Keratinocyte (primary cell): ENCODE measurements around the gene GSC2.
"Not testable (repeated sequence)": the region's sequence is repeated elsewhere in the genome, so short reads cannot be mapped to it uniquely, and the experiment has no call there.

ENCODE experiments used
- EZH2 ChIP-seq: IDR thresholded peaks from one replicate; pipeline ENCODE4 v1.6.1; 2012; ENCODE audit warnings: inconsistent platforms, mild to moderate bottlenecking, low read length, moderate library complexity
- TF ChIP-seq, protein P1 (sequence below), 3 experiments: IDR thresholded peaks in 1 of 3; conservative IDR thresholded peaks in 1 of 3; optimal IDR thresholded peaks in 1 of 3; 2 replicates in 2 of 3; 3 replicates in 1 of 3; pipeline versions ENCODE3 to v1.5.1; 2011; ENCODE audit warnings: low read length in 3 of 3, mild to moderate bottlenecking in 3 of 3, moderate library complexity in 2 of 3, control low read depth in 1 of 3, inconsistent platforms in 1 of 3; ENCODE audit not compliant: insufficient read depth in 2 of 3; ENCODE audit errors: extremely low read depth in 1 of 3

DNA sequence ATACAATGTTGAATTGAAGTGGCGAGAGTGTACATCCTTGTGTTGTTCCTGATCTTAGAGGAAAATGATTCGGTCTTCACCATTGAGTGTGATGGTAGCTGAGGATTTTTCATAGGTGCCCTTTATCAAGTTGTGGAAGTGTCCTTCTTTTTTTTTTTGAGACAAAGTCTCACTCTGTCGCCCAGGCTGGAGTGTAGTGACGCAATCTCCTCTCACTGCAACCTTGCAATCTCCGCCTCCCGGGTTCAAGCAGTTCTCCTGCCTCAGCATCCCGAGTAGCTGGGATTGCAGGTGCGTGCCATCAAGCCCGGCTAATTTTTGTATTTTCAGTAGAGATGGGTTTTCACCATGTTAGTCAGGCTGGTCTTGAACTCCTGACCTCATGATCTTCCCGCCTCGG, 8.6 kb upstream of the GSC2 start:
- TF ChIP-seq, protein P1, sequence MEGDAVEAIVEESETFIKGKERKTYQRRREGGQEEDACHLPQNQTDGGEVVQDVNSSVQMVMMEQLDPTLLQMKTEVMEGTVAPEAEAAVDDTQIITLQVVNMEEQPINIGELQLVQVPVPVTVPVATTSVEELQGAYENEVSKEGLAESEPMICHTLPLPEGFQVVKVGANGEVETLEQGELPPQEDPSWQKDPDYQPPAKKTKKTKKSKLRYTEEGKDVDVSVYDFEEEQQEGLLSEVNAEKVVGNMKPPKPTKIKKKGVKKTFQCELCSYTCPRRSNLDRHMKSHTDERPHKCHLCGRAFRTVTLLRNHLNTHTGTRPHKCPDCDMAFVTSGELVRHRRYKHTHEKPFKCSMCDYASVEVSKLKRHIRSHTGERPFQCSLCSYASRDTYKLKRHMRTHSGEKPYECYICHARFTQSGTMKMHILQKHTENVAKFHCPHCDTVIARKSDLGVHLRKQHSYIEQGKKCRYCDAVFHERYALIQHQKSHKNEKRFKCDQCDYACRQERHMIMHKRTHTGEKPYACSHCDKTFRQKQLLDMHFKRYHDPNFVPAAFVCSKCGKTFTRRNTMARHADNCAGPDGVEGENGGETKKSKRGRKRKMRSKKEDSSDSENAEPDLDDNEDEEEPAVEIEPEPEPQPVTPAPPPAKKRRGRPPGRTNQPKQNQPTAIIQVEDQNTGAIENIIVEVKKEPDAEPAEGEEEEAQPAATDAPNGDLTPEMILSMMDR (optimal IDR thresholded peaks at IDR 0.05 in 1 of 3, IDR thresholded peaks at IDR 0.05 in 1 of 3, conservative IDR thresholded peaks at IDR 0.05 in 1 of 3; ENCODE audit: extremely low read depth in 1 of 3, insufficient read depth in 2 of 3, low read length in 3 of 3), result not testable (repeated sequence)
- TF ChIP-seq EZH2, result not testable (repeated sequence)
